Effector CD4-positive, alpha-beta T cell (primary cell): ENCODE data around the gene ADAMTS12.

Source experiments
- DNase-seq: peaks from one replicate; pipeline ENCODE4 v3.0.0-alpha.2; 2020

ADAMTS12 gene

DNA sequence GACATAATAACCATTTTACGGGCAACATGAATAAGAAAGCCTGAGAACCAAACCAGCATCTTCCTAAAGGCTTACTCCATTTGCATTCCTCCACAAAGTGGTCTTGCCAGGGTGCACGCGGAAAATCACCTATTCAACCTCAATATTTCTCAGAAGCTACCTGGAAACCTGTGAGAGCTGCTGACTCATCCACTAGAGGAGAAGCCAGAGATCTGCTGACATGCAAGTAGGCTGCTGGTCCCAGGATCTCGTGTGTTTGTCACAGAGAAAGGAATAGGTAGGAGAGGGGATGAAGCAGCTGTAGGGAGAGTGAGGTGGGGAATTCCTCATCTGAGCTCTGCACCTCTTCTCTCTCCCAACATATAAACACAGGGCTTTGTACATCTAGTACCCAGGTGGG lies 138.1 kb downstream of the ADAMTS12 start:
- no peak for DNase-seq

DNA sequence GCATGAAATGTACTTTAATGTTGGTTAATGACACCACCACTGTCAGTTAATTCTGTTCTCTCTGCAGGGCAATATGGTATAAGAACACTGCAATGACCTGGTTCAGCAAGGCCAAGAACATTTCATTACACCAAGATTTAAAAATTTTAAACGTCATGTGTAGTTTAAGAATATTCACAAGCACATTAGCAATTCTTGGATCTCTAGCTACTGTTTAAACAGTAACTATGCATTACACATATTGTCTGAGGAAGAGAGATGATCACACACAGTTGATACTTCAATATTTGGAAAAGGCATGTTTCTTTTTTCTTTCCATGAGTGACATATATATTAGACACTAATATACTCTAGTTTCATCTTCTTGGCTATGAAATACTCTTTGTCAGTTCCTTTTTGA lies 143.0 kb downstream of the ADAMTS12 start:
- no peak for DNase-seq

DNA sequence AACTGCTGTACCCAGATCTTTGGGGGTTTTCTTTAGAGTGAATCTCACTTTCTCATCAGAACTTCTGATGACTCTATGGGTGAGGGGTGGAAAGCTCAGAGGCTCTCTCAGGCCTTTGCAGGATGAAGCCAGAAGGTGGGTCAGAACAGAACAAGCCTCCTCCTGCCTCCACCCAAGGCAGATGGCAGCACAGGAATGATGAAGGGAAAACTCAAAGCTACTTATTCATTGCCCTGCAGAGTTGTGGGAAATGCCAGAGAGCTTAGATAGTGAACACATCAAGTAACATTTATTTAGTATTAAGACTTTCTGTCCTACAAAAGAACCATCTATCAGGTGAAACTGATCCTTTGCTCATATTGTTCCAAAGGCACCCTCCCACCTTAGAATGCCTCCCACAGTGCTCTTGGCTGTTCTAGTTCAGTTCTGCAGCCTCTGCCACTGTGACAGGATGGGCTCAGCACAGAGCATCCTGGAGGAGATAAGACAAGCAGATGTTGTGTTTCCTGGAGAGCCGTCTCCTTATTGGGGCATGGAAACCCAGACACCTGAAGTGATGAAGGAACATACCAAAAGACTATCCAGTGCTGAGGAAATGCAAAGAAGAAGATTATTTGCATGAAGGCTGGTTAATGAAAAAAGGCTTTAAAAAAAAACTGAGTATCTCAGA lies 146.6 kb downstream of the ADAMTS12 start:
- no peak for DNase-seq

DNA sequence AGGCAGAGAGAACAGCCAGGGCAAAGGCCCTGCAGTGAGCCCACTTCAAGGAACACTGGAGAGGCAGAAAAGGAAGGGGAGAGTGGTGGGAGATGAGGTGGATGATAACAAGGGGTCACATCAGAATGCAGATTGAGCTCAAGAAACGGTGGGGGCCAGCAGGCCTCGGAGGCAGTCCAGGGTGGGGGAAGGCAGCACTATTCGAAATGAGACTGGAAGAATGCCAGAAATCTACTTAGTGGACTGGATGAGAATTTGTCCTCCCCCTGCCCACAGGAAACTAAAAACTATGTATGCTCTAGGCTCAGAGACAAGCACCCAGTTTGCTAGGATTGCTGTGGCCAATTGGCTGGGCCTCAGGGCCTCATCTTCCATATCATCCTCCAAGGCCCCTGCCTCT lies 148.7 kb downstream of the ADAMTS12 start:
- DNase-seq, result no peak

DNA sequence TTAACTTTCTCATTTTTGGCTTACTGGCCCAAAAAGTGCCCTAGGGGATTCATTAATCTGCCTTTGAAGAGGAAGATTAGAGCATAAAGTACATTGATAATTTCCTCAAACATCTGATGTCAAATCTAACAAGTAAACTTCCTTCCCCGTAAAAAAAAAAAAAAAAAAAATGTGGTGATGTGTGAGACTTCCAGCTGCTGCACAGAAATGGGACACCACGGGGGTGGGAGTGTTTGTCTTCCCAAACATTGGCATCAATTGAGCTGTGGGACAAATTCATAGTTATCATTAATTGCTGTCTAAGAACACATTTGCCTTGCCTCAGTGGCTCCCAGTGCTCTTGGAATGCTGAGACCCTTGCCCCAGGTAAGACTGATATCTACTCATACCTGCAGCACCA lies 149.6 kb downstream of the ADAMTS12 start:
- no peak for DNase-seq

DNA sequence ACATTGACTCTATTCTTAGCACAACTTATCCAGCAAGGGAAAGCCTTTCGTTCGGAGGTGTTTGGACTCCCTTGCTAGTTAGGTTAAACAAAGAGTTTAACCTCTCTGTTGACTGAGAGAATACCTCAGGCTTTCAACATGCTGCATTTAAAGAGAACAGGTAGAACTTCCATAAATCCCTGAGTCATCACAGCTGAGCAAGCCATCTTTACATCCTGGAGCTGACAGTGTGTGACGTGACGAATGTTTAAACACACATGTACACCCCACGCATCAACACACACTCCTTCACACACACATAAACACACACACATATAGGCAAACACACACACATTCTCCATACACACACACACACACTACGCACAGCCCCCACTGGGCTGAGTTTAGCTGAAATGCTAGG lies 152.8 kb downstream of the ADAMTS12 start:
- DNase-seq, result no peak

DNA sequence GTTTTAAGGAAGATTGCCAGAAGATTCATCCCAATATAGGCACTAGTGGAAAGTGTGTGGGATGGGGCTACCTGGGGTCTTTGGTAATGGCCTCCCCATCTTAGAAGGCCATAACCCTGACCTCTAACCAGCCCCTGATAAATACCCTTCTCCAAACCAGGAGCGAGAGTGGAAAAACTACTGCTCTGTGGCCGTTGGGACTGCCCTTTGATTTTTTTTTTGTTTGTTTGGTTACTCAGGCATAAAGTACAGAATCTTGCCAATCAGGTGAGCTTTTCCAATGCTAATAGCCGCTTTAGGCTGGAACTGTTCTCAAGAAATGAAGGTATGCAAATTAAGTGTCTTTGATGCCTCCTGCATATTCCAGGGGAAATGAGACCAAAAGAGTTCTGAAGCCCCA lies 153.7 kb downstream of the ADAMTS12 start:
- no peak for DNase-seq

DNA sequence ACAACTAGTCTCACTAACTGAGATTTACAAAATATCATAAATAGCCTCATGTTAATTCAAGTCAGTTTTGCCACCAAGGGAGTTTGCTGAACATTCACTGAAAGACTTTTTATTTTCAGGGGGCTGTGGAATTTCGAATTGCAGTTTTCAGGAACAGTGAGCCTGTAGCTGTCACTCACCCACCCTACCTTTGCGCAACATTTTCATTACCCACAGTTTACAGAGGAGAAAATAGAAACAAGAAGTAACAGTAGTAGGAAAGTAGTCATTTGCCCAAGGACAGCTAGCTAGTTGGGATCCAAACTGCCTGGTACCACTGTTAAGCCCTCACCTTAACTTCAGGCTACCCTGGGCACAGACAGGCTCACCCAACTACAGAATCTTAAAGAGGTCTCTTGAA lies 154.1 kb downstream of the ADAMTS12 start:
- no peak for DNase-seq

DNA sequence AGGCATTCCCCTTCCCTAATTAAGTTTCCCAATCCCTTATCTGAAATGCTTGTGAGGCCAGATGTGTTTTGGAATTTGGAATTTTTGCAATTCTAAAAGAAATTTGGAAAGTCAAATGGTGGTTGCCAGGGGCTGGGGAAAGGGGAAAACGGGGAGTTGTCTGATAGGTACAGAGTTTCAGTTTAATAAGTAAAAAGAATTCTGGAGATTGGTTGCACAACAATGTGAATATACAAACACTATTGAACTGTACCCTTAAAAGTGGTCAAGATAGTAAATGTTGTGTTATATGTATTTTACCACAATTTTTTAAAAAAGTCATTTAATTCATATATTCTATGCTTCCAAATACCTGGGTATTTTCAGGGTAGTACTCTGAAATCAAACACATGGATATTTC lies 154.5 kb downstream of the ADAMTS12 start:
- DNase-seq, result no peak

DNA sequence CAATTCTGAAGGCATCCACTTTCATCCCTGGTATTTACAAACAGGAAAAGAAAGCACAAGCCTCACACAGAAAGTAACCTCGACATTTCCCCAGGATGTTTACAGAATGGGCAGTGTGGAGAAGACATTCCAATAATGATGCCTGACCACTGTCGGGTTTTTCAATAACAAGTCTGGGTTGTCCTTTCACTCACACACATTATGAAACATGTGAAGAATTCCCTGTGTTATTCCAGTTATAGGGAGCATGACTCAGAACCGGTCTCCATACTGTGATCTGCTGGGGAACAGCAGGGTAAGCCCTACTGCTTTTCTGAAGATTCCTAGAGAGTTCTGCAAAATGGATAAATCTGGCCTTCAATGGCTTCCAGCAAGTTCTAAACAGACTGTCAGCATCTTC lies 155.3 kb downstream of the ADAMTS12 start:
- no peak for DNase-seq

DNA sequence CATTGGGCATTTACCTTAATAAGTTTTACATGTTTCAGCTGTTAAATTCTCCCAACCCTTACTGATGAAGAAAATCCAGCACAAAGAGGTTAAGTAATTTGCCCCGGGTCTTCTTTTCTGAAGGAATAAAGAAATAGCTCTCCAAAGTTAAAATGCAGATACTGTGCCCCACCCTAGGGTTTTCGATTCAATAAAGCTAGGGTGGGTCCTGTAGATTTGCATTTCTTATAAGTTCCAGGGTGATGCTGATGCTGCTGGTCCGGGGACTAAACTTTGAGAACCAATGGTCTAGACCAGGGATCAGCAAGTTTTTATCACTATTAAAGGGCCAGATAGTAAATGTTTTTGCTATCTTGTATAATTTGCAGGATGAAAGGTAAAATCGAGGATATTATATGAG lies 156.7 kb downstream of the ADAMTS12 start:
- DNase-seq, result no peak

DNA sequence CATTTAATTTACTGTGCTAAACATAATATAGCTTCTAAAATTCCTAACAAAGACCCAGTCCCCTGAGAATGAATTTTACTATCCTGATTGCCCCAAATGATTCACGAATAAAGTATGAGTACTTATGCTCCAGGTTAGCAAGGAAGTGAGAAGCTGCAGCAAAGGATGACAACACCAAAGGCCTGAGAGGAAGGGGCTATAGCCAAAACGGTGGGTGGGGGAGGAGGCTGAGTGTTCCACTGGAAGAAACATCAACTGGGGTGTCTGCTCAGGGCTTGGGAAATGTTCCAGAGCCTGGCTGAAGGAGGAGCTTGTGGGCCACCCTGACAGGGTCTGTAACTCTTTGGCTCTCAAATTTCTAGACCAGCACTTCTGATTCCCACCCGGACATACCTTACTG lies 157.3 kb downstream of the ADAMTS12 start:
- no peak for DNase-seq

DNA sequence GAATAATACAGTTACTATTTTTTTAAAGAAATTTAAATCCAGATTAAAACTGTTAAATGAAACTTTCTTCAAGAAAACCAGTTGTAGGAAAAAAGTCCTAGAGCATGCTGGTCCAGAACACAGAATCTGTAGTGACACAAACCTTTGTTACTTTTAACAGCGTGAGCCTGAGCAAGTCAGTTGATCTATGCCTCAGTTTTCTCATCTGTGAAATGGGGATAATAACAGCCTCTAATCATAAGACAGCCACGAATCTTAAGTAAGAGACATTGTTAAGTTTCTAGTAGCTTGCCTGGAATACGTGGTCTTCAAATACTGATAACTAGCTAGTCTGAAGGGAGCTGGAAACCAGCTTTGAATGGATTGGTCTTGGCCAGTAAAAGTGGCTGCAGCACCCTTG lies 158.6 kb downstream of the ADAMTS12 start:
- DNase-seq, result no peak

DNA sequence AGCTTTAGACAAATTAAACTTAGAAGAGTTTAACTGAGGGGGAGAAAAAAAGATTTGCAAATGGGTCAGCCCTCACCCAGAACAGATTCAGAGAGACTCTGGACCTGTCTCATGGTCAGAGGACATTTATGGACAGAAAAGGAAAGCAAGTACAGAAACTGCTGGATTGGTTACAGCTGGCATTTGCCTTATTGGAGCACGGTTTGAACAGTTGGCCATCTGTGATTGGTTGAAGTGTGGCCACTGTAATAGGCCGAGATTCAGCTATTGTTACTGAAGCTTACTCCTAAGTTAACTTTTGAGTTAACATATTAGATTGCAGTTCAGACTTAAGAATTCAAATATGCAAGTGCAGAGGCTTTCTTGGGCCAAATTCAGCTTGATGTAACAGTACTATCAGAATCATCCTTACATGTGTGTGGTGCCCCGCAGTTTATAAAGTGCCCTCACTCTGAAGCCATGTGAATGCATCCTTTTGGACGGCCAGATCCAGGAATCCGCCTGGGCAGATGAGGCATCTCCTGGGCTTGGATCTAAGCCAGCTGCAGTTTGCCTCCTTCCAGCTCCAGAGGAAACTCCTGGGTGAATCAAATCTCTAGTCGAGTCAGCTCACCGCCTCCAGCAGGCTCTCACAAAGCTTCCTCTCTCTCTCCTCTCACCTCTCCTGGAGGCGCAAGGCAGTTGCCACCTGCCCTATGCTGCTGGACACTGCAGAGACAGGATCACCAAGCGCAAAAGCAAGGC lies 165.2 kb downstream of the ADAMTS12 start:
- DNase-seq, result no peak

DNA sequence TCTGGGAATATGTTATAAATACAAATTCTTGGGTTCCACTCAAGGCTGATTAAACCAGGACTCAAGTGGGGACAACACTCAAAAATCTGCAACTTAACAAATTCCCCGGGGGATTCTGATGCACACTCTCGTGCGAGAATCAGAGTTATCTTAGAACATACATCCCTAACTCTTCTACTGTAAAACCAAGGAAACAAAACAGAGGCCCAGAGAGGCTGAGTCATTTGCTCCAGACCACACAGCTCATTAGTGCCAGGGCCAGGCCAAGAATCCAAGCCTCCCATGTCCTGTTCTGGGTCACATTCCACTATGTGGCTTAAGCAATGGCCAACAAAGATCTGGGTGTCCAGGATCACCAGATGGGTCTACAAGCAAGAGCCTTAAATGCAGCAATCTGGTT lies 166.0 kb downstream of the ADAMTS12 start:
- no peak for DNase-seq

DNA sequence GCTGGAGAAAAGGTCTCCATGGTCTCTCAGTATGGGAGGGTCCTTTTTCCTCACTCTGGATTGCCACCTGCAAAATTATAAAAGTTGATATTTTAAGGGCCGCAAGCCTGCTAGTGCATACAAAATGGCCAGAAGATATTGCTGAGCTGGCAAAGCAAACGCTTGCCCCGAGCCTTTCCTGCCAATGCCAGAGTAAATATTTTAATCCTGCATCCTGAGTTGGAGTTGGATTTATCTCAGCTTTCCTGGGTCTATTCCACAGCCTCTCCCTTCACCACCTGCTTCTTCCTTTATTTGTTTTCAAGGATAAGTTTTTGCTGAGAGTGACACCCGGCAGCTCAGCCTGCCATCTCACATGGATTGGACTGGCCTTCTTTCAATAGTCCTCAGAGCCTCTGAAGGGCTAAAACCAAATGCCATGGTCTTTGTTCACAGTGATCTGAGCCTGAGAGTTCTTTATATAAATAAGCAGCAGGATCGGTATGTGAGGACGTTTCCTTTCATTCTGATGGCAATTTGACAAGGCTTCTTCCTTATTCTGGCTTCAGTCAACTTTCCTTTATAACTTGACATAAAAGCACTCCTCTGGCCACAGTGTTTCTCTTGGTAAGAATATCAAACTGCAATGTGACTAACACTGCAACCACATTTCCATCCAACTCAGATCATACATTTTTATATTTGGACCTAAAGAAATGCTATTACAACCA lies 170.1 kb downstream of the ADAMTS12 start:
- no peak for DNase-seq

DNA sequence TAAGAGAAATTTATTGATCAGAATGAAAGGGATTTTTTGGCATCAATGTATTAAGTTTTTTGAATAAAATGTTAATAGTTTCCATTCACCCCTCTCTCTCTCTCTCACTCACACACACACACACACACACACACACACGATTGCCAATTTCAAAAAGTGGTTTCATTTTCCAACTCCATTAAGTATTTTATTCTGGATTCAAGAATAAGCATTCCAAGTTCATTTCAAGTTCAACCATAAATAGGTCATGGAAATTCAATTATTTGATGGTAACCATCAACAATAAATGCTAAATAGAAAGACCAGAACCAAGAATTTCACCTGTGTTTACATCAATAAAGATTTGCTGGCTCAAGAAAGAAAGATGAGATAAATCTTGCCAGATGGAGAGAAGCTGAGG lies 171.6 kb downstream of the ADAMTS12 start:
- no peak for DNase-seq

DNA sequence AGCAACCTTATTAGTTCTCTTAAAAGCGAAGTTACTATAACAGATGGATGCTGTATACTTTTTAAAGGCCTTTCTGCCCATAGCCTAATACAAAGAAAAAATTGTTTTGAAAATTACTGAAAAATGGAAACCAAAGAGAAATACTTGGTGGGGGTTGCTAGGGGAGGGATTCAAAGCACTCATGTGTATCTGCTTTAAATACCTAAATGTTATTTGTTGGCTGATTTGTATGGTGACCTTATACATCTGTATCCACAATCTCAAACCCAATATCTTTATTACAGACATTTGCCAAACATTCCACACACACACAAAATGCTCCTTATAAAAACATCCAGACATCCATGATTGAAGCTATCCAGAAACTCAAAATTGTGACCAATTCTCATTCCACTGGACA lies 172.0 kb downstream of the ADAMTS12 start:
- no peak for DNase-seq

DNA sequence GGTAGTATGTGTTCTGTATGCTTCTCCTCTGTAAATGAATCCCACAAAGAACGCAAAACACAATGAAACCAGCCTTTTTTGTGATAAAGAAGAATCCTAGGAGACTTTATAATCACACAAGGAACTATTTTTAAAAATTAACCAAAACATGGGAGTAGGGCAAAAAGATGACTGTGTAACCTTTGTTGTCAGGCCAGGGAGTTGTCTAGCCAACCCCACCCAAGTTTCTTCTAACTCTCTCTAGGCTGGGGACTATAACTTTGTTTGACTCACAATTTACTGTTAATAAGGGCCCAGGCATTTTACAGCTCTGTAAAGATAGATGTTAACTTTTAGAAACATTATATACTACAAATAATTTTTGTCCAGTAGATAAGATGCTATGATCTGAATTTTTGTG lies 176.1 kb downstream of the ADAMTS12 start:
- no peak for DNase-seq

DNA sequence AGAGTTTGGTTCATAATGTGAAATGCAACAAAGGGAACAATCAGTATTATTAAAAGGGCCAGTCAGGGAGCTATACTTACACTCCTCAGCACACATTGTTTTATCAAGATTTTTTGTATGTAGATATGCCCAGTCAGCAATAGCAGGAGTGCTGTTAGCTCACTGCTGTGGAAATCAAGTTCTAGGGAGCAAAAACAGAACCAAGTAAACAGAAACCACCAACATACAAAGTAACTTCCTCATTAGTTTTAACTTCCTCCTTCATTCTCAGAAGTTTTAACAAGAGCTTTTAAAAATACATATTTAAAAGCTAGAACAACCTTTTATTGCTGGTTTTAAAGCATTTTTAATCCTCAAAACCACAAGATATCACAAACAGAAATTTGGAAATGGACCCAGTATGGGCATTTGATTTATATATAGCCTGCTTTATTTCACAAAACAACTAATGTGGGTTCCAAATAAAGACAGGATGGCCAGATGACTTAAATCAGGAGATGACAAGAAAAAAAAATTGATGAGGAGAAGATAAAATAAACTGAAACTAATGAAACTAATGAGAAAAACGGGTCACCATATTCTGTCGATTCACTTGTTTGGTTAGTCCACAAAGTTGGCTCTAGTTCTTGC lies 178.5 kb downstream of the ADAMTS12 start:
- no peak for DNase-seq

DNA sequence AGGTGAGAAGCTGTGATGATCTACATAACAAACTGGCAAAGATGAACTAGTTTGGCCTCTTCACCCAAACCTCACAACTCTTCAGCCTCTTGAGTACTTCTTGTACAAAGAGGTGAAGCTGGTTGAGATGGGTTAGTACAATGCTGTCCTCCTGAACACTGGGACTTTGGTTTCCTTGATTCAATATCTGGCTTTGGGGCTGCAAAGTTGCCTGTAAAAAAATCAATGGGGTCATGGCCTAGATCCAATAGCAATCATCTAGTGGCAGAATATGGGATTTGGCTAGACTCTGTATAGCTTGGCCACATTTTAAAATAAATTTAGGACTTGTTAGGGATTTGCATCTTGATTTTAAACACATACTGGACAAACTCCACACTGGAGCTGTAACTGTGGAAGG lies 179.1 kb downstream of the ADAMTS12 start:
- no peak for DNase-seq

DNA sequence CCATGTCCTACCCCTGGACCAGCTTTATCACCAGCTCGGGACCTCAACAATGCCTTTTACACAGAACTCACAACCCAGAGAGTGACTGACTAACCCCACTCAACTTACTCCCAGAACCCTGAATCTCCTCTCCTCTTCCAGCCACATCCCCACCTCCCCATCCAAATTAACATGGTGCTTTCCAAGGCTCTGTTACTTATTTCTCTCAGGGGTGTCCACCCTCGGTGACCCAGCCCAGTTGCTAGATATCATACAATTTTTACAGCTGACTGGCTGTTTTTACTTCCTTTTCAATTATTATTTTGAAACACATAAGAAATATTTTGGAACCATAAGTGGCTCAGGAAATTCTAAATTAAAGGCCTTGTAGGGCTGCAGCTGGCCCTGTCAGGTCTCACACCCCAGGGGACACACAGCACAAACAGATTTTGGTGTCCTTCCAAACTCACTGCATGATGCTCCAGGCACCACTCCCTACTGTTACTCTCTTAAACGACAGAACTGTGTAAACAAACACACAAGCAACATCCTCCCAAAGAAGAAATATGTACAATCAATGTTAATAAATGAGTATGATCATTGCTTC lies 180.6 kb downstream of the ADAMTS12 start:
- no peak for DNase-seq

DNA sequence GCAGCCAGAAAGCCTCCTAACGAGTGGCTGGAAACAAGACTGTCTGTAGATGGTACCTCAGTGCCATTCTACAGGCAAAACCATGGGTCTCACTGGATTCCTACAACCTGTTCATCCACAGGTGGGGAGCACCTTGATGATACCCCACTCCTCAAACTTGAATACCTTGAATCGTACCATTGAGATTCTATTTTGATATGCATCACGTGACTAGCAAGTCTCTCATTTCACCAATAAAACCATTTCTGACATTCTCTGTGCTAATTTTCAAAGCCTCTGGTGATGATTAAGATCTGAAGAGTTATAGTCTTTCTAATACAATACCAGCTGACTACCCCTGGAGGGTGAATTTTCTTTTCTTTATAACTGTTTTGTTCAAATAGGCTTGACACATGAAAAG lies 188.9 kb downstream of the ADAMTS12 start:
- DNase-seq, result no peak
